22Rv1 (cell line): ENCODE data around the gene CCDC81.
"Not testable (repeated sequence)": the region's sequence is repeated elsewhere in the genome, so short reads cannot be mapped to it uniquely, and the experiment has no call there.

ENCODE experiments used
- CTCF ChIP-seq: fragments of 450-650 bp; IDR thresholded peaks from 2 replicates; pipeline ENCODE4 v1.5.1; 2017; ENCODE audit warnings: mild to moderate bottlenecking
- ZFX ChIP-seq: fragments of 450-650 bp; IDR thresholded peaks from 2 replicates; pipeline ENCODE4 v1.6.1; 2017; ENCODE audit warnings: antibody characterized with exemption, borderline replicate concordance

GRCh38 chr11:86423488-86423887, 48.8 kb downstream of the CCDC81 start:
- not testable (repeated sequence) for TF ChIP-seq CTCF, ZFX
